Measurements from ENCODE around the gene ABCF2. TPM values are rescaled to one million over a fixed set of nuclear protein-coding genes. Genes with fewer than 3 reads are reported as not detected.

Gene ABCF2
- total and polyA plus RNA-seq, 10 donors, result 9.2 to 30.0 (median 27.0) TPM

- H3K4me1 ChIP-seq, result no peaks in the 10 kb centered on the region
- H3K36me3 ChIP-seq, result no peaks in the 10 kb centered on the region
- no peaks in the 10 kb centered on the region for H3K9me3 ChIP-seq
- H3K4me3 ChIP-seq, result no peak overlapping the region
- H3K27ac ChIP-seq, result no peak overlapping the region
- WGBS, 5 donors, result 44 to 64% (median 47%) methylated on average over 16 to 19 of the region's 19 CpGs
- peaks cover 0 to 32% (median 3%) of the 10 kb centered on the region in 7 donors for H3K27me3 ChIP-seq (replicated peaks in 1 of 7)
- intact Hi-C loops (cut with DNase I; ENCODE audit: low total_unique reads), result no loop called here
- no peak for TF ChIP-seq POLR2AphosphoS5 (IDR thresholded peaks at IDR 0.05)
- no peak for TF ChIP-seq CTCF (IDR thresholded peaks at IDR 0.05 in 8 of 11, conservative IDR thresholded peaks at IDR 0.05 in 3 of 11)
- TF ChIP-seq POLR2A (IDR thresholded peaks at IDR 0.05), result no peak
- DNase-seq, result no peak
Measured at GRCh38 chr7:151195616-151196450, 31.2 kb downstream of the ABCF2 start.

DNA sequence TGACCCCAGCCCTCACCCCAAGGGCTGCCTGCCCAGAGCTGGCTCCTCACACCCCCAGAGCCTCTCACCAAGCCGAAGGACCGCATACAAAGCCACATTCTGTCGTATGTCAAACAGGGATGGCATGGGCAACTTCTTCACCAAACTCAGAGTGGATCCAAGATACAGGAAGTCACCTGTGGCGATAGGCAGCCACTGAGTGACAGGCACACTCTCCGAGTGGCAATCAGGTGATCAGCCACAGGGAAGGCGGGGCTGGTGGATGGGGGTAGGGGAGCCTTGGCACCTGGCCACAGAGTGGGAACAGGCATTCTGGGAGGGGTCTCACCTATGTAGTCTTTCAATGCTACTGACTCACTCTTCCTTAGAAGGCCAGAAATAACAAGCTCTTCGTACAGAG is 32.8 kb downstream of the ABCF2 start:
- 43 to 69% (median 63%) methylated on average over 3 to 7 of the region's 7 CpGs for WGBS, 5 donors
- Histone ChIP-seq H3K27me3 (replicated peaks in 1 of 7) (peaks cover 0 to 28% (median 3%) of the 10 kb centered on the region in 7 donors), H3K9me3 (no peaks in the 10 kb centered on the region), H3K4me1 (no peaks in the 10 kb centered on the region), H3K27ac (no peak overlapping the region), H3K4me3 (no peak overlapping the region), H3K36me3 (no peaks in the 10 kb centered on the region)
- intact Hi-C loops (cut with DNase I; ENCODE audit: low total_unique reads), result no loop called here
- no peak for DNase-seq
- no peak for TF ChIP-seq POLR2A (IDR thresholded peaks at IDR 0.05)
- no peak for TF ChIP-seq POLR2AphosphoS5 (IDR thresholded peaks at IDR 0.05)
- no peak for TF ChIP-seq CTCF (IDR thresholded peaks at IDR 0.05 in 8 of 11, conservative IDR thresholded peaks at IDR 0.05 in 3 of 11)

- DNase-seq, result no peak
- 87 to 95% (median 90%) methylated on average over 14 of the region's 14 CpGs for WGBS, 5 donors
- H3K4me1 ChIP-seq, result no peaks in the 10 kb centered on the region
- no peaks in the 10 kb centered on the region for H3K36me3 ChIP-seq
- no peak overlapping the region for H3K4me3 ChIP-seq
- TF ChIP-seq POLR2A (IDR thresholded peaks at IDR 0.05) (no peak), CTCF (IDR thresholded peaks at IDR 0.05 in 8 of 11, conservative IDR thresholded peaks at IDR 0.05 in 3 of 11) (no peak), POLR2AphosphoS5 (IDR thresholded peaks at IDR 0.05) (no peak)
- H3K27me3 ChIP-seq (replicated peaks in 1 of 7), result peaks cover 0 to 26% (median 3%) of the 10 kb centered on the region in 7 donors
- intact Hi-C loops (cut with DNase I; ENCODE audit: low total_unique reads), result no loop called here
- H3K9me3 ChIP-seq, result no peaks in the 10 kb centered on the region
- no peak overlapping the region for H3K27ac ChIP-seq
Measured at GRCh38 chr7:151193203-151193978, 33.6 kb downstream of the ABCF2 start.

GRCh38 chr7:151192002-151192539 is 34.9 kb downstream of the ABCF2 start:
- intact Hi-C loops (cut with DNase I; ENCODE audit: low total_unique reads), result no loop called here
- no peak overlapping the region for H3K27ac ChIP-seq
- H3K36me3 ChIP-seq, result no peaks in the 10 kb centered on the region
- no peak for DNase-seq
- H3K4me1 ChIP-seq, result no peaks in the 10 kb centered on the region
- H3K9me3 ChIP-seq, result no peaks in the 10 kb centered on the region
- no peak overlapping the region for H3K4me3 ChIP-seq
- peaks cover 0 to 26% (median 3%) of the 10 kb centered on the region in 7 donors for H3K27me3 ChIP-seq (replicated peaks in 1 of 7)
- 70 to 98% (median 96%) methylated on average over 2 to 23 of the region's 23 CpGs for WGBS, 5 donors
- no peak for TF ChIP-seq POLR2AphosphoS5 (IDR thresholded peaks at IDR 0.05)
- TF ChIP-seq POLR2A (IDR thresholded peaks at IDR 0.05), result no peak
- no peak for TF ChIP-seq CTCF (IDR thresholded peaks at IDR 0.05 in 8 of 11, conservative IDR thresholded peaks at IDR 0.05 in 3 of 11)

All from spleen (tissue), 11 donors.